HG03108 (cell line): ENCODE measurements around the gene ZSCAN30.

ENCODE experiments used
- ATAC-seq: cut with Tn5 transposase; IDR thresholded peaks from one replicate; pipeline ENCODE4 v1.9.1; 2021; ENCODE audit warnings: moderate library complexity; ENCODE audit not compliant: unreplicated experiment

Gene ZSCAN30

DNA sequence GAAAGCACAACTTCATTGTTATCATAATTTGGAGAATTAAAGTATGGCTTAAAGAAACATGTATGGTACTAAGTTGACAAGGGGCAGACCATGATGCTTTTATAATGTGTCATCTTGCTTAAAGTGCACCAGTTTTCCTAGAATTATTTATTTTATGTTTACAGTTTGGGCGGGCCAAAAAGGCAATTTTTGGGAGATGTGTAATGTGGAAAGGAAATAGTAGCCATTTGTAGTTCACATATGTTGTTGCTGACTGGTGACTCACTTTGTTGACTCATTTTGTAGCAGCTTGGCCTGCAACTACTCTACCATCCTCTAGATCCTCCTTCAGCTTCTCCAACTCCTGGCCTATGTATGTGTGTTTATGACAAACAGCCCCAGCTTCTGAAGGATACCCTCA lies 7.7 kb downstream of the ZSCAN30 start:
- ATAC-seq = no peak

DNA sequence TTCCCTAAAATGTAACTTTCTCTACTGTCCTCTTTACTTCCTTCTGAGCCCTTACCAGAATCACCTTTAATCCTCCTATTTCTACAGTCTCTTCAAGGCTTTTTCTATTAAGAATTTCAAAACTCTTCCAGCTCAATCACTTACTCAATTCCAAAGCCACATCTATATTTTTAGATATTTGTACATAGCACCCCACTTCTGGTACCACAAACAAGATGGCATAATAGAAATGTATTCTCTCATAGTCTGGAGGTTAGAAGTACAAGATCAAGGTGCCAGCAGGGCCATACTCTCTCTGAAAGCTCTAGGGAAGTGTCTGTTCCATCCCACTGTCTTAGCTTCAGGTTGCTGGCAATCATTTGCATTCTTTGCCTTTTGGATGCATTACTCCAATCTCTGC lies 11.1 kb downstream of the ZSCAN30 start:
- ATAC-seq = no peak

DNA sequence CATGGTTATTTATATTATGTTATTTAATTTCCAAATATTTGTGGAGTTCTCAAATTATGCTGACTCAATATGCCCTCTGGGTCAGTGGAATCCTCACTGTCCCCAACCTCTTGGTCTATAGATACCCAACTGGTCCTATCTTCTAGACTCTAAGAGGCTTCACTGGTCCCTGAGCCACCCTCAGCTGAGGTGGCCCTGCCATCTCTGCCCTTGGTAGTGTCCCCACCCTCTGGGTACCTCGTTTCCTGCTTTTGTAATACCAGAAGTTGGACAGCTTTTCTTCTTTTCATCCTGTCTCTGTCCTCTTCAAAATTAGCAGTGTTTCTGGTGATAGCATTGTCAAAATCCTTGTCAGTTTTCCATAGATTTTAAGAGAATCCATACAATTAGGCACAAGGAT lies 11.9 kb downstream of the ZSCAN30 start:
- no peak for ATAC-seq

DNA sequence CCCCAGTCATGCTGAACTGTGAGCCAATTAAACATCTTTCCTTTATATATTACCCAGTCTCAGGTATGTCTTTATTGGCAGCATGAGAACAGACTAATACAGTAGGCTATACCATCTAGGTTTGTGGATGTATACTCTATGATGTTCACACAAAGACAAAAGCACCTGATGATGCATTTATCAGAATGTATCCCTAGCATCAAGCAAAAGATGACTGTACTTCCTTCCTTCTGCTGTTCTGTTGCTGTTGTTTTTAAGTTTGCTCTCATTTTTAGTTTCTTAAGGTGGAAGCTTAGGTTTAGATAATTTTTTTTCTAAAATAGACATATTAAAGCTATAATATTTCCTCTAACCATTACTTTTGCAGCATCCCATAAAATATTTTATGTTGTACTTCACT lies 12.4 kb downstream of the ZSCAN30 start:
- ATAC-seq = no peak

DNA sequence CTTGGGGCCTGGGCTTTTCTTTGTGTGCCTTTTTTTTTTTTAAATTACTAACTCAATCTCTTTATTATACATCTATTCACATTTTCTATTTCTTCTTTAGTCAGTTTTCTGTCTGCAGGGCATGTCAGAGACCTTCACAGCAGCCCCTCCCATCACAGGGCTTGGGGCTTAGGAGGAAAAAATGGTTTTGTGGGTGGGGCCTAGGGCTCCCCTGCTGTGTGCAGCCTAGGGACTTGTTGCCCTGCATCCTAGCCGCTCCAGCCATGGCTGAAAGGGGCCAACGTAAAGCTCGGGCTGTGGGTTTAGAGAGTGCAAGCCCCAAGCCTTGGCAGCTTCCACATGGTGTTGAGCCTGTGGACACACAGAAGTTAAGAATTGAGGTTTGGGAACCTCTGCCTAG lies 13.8 kb downstream of the ZSCAN30 start:
- no peak for ATAC-seq

DNA sequence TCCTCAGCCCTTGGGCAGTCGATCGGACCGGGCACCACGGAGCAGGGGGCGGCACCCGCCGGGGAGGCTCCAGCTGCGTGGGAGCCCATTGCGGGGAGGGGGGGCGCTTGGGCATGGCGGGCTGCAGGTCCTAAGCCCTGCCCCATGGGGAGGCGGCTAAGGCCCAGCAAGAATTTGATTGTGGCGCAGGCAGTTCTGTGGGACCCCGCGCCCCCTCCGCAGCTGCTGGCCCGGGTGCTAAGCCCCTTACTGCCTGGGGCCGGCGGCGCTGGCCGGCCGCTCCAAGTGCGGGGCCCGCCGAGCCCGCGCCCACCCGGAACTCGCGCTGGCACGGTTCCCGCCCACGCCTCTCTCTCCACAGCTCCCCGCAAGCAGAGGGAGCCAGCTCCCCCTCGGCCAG lies 18.4 kb downstream of the ZSCAN30 start:
- no peak for ATAC-seq

DNA sequence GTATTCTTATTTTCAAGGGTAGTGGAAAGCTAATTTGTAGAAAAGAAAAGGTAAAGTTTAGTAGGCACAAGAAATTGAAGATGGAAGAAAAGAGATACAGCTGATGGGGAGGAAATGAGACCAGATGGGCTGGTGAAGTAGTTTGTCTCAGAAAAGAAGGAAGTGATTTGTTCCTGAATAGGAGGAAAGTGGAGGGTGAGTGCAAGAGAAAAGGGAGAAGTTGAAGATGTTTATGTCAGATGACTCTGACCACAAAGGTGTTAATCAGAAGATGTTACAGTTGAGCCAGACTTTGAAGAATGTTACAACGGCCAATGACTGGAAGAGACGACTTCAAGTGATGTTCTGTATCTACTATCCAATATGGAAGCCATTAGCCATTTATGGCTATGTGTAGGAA lies 21.2 kb downstream of the ZSCAN30 start:
- ATAC-seq = no peak

DNA sequence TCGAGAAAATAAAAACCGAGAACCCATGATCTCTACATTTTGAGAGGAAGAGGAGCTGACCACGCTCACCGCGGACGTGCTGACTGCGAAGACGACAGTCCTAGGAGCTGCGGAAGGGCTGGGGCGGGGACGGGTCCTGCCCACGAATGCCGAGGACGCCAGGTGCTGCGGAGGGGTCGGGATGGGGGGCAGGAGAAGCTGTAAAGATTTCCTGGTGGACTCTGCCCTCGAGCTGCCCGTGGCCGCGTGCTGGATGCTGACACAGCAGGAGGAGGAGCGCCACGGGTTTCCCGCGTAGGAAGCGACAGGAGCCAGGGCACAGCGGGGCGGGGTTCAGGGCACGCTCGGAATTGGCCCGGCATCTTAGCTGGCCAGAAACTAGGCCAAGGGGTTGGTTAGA lies 22.2 kb downstream of the ZSCAN30 start:
- ATAC-seq = no peak

DNA sequence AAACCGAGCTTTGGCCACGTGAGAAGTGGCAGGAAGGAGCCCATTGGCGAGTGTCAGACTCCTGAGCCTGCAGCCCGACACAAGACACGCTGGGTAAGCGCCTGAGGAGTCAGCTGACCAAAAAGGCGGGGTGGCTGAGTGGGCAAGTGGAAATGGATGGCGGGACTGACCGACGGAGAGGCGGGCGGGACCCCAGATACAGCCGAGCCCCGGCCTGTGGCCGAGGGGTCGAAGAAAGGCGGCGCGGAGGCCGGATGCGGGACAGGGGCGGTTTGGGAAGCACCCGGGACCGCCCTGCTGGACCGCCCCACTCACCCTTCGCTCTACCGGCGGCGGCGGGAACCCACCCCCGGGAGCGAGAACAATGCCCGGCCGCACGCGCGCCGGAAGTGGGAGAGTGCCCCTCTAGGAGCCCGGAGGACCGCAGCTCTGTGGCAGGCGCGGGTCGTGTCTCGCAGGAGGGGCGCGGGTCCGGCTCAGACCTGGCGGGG lies 22.8 kb downstream of the ZSCAN30 start:
- ATAC-seq = no peak

DNA sequence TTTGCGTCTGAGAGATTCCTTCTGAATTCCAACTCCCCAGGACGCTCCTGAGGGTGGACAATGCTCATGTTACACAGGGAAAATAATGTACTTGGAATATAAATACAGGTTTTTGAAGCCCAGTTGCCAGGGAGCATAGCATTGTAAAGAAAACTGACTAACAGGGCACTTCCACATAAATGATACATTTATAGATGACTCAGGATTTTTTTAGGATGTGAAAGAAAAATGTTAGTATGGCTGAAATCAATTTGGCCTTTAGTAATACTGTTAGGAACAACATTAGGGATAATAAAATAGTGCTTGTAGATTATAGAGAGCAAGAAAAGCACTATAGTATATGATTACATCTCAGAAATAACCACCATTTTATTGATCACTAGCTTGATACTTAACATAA lies 25.6 kb downstream of the ZSCAN30 start:
- no peak for ATAC-seq

DNA sequence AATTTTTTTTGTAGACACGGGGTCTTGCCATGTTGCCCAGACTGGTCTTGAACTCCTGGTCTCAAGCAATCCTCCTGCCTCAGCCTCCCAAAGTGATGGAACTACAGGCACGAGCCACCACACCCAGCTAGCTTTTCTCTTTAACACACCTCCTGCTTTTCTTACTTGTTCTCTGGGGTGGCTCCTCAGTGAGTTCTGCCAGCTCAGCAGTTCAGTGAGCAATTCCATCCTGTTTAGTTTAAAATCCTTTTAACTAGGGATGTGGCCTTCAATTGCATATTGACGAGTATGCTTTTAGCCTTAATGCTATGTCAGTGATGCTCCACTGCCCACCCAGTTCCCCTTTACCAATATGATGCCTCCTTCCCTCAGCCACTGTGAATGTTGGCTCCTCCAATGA lies 33.1 kb downstream of the ZSCAN30 start:
- ATAC-seq = no peak

DNA sequence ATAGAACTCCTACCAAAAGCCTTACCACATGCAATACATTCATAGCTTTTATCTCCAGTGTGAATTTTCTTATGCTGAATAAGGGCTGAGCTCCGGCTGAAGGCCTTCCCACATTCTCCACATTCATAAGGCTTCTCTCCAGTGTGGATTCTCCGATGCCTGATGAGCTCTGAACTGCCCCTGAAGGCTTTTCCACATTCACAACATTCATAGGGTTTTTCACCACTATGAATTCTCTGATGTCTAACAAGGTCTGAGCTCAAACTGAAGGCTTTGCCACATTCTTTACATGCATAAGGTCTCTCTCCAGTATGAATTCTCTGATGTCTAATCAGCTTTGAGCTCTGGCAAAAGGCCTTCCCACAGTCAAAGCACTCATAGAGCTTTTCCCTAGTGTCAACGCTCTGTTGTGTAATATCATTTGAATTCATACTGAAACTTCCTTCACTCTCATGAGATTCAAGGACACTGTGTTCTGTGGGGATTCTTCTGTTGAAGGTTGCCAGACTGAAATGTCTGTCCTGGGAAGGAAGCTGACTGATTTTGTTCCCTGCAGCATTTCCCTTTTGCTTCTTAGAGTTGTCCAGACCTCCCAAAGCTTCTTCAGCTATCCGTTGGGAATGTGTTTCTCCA lies 36.3 kb downstream of the ZSCAN30 start:
- no peak for ATAC-seq

DNA sequence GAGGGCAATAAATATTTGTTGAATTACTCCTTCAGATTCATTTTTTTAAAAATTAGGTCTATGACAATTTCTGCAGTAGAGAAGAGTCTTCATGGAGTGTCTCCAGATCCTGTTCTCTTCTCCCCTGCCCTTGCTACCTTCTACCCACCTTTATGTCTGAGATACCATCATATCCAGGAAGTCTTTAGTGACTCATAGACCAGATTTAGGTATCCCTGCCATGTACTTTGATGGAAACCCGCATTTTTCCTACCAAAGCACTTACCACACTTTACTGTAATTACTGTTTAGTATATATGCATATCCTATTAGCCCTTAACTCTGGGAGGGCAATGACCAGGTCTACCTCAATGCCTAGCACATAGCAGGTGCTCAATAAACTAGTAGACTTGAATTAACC lies 37.6 kb downstream of the ZSCAN30 start:
- ATAC-seq = no peak

DNA sequence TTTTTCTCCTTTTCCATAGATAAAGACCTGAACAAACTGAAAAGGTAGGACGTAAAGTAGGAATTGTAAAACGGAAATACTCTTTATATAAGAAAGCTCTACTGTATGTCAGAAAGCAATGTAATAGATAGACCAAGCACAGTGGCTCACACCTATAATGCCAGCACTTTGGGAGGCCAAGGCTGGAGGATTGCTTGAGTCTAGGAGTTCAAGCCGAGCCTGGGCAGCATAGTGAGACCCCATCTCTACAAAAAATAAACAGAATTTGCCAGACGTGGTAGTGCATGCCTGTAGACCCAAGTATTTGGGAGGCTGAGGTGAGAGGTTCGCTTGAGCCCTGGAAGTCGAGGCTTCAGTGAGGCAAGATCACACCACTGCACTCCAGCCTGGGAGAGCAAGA lies 41.6 kb downstream of the ZSCAN30 start:
- no peak for ATAC-seq

DNA sequence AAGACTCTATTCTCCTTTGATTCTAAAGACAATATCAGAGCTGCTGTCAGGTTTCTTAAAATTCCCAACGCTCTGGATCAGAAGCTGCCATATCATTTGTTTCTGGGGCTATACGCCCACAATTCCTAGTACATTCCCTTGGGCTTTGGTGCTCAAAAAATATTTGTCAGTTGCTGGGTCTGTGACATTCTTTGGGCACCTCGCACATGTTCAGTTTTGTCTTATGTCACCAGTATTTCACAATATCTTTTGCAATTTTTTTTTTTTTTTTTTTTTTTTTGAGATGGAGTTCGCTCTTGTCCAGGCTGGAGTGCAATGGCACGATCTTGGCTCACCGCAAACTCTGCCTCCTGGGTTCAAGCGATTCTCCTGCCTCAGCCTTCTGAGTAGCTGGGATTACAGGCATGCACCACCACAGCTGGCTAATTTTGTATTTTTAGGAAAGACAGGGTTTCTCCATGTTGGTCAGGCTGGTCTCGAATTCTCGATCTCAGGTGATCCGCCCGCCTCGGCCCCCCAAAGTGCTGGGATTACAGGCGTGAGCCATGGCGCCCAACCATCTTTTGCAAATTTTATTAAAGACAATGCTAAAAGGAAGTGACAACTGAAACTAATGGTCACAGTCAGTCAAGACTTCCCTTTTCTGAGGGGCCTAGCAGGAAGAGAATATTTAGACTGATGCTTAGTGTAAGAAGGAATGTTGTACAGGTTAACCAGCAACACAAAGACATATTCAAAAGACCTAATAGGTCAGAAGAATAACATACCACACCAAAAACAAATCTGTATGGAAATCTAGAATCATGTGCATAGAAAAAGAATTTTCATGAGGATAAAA lies 42.4 kb downstream of the ZSCAN30 start:
- ATAC-seq = no peak

DNA sequence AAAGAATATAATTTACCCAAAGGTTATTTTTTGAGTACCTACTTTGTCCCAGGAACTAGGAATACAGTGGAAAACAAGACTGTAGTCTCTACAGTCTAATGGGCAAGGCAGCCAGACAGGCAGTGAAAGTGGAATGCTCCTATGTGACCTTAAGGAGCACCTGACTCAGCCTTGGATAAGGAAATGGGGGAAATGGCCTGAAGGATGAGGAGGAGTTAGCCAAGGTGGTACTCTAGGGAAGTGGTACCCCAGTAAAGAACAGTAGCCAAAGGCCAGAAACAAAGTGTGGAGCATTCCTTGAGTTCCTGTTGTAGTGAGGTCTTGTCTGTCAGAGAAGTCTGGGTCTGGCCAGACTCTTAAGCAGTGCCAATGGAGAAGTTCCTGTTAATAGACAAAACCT lies 43.2 kb downstream of the ZSCAN30 start:
- no peak for ATAC-seq

DNA sequence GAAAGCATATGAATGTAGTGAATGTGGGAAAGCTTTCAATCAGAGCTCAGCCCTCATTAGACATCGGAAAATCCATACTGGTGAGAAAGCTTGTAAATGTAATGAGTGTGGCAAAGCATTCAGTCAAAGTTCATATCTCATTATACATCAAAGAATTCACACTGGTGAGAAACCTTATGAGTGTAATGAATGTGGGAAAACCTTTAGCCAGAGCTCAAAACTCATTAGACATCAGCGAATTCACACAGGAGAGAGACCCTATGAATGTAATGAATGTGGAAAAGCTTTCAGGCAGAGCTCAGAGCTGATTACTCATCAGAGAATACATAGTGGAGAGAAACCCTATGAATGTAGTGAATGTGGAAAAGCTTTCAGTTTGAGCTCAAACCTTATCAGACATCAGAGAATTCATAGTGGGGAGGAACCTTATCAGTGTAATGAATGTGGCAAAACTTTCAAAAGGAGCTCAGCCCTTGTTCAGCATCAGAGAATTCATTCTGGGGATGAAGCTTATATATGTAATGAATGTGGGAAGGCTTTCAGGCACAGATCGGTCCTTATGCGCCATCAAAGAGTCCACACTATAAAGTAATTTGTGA lies 44.2 kb downstream of the ZSCAN30 start:
- ATAC-seq = no peak

DNA sequence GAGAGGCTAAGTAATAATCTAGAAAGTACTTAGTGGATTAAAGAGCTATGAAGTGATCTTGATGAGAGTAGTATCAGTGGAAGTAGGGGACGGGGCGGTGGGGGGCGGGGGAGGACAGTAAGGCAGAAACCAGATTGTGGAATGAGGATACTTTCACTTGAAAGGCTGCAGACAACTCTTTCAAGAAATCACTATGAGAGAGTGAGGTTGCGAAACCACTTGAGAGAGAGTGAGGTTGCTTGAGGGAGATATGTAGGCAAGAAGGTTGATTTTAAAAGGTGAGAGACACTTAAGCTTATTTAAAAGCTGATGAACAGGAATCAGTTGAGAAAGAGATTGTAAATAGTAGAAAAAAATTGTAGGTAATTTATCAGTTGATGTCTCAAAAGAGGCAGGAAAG lies 45.4 kb downstream of the ZSCAN30 start:
- ATAC-seq = no peak

DNA sequence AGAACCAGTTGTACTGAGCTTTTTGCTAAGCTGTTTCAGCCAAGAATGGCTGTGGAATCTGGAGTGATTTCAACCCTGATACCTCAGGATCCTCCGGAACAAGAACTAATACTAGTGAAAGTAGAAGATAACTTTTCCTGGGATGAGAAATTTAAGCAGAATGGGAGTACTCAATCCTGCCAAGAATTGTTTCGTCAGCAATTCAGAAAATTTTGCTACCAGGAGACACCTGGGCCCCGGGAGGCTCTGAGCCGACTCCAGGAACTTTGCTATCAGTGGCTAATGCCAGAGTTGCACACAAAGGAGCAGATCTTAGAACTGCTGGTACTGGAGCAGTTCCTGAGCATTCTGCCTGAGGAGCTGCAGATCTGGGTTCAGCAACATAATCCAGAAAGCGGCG lies 47.6 kb downstream of the ZSCAN30 start:
- no peak for ATAC-seq

DNA sequence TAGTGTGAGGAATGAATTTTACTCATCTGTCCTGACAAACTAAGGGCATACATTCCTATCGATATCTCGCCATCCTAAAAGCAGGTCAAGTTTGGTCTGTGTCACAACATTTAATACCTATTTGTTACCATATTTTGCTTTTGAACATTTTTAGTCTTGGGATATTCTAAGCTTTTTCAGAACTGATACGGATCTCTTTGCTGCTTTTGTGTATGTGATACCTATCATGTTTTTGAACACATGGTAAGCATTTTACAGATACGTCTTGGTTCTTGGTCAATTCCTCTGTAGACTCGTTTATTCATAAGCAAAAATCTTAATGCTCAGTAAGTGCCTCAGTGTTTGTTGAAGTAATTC lies 48.6 kb downstream of the ZSCAN30 start:
- no peak for ATAC-seq

DNA sequence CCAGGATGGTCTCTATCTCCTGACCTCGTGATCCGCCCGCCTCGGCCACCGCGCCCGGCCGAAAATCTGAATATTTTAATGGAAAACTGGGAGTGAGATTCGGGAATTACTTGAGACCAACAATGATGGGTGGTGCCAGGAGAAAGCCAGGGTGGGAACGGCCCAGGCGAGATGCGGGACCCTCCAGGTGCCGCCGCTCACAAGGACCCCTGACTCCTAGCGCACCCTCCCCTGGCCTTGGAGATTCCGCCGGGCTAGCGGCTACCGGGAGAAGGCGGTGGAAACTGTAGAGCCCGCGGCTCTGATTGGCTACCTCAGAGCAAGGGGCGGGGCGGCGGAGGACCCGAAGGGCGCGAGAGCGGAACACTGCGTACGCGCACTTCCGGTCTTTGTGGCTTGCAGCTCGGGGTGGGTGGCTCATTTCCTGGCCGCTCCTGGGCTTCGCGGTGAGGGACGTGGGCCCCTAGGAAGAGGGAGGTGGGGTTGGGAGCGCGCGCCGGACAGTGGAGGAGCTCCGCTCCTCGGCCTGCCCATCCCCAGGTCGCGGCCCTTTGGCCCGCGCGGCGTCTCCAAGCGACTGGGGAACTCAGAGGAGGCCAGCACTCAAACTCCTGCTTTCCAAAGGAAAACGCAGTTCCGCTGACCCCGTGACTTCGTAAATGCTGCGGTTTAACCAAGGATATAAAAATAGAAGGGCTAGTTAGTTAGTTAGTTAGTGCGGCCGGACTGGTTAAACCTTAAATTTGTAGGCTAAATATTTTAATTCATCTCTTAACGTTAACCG lies 49.2 kb downstream of the ZSCAN30 start, which contains the start of gene ZNF397:
Gene ZNF397, plus strand, starts transcription at position 371 of the 784 bp plus-strand sequence. CDS start 1,437 bp downstream, outside the sequence.
- ATAC-seq = peak; percentile 99
